Neutrophil (primary cell): ENCODE measurements around the gene SMC4.

ENCODE experiments used
- H3K27ac ChIP-seq: fragments of 200-600 bp; sonication (generic); 2 replicates; pipeline ENCODE4 v1.5.1; 2016; ENCODE audit warnings: mild to moderate bottlenecking, moderate library complexity
- H3K27me3 ChIP-seq: fragments of 200-600 bp; sonication (generic); 2 replicates; pipeline ENCODE4 v1.6.0; 2016; ENCODE audit warnings: mild to moderate bottlenecking
- H3K36me3 ChIP-seq: fragments of 200-600 bp; sonication (generic); 2 replicates; pipeline ENCODE4 v1.5.1; 2017
- H3K4me1 ChIP-seq, 2 experiments: fragments of 200-600 bp in 1 of 2; sonication (generic) in 1 of 2; 1 replicate in 1 of 2; 2 replicates in 1 of 2; pipeline versions ENCODE4 v1.5.1 to v1.6.1; 2013 to 2016; ENCODE audit warnings: low read depth in 1 of 2, low read length in 1 of 2, mild to moderate bottlenecking in 1 of 2, moderate library complexity in 1 of 2; ENCODE audit not compliant: control insufficient read depth in 1 of 2, insufficient read depth in 1 of 2
- H3K4me3 ChIP-seq, 2 experiments: fragments of 200-600 bp in 1 of 2; sonication (generic) in 1 of 2; 1 replicate in 1 of 2; 2 replicates in 1 of 2; pipeline ENCODE4 v1.5.1; 2013 to 2016; ENCODE audit warnings: low read depth in 1 of 2, low read length in 1 of 2, mild to moderate bottlenecking in 1 of 2, moderate library complexity in 1 of 2
- H3K9me3 ChIP-seq: fragments of 200-600 bp; sonication (generic); 2 replicates; pipeline ENCODE4 v1.5.1; 2016
- TF ChIP-seq, protein P1 (sequence below): fragments of 200-600 bp; sonication (generic); IDR thresholded peaks from 2 replicates; pipeline ENCODE4 v1.5.1; 2016; ENCODE audit warnings: antibody characterized with exemption

SMC4 gene

DNA sequence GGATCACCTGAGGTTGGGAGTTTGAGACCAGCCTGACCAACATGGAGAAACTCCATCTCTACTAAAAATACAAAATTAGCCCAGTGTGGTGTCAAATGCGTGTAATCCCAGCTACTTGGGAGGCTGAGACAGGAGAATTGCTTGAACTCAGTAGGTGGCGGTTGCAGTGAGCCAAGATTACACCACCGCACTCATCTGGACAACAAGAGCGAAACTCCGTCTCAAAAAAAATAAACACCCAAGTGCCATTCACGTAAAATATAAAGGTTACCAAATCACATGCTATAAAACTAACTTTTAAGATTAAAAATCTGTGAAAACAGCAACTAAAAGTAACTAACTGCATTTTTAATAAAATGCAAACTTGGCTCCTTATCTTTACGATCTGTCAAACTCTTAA, 41.2 kb downstream of the SMC4 start:
- TF ChIP-seq, protein P1, sequence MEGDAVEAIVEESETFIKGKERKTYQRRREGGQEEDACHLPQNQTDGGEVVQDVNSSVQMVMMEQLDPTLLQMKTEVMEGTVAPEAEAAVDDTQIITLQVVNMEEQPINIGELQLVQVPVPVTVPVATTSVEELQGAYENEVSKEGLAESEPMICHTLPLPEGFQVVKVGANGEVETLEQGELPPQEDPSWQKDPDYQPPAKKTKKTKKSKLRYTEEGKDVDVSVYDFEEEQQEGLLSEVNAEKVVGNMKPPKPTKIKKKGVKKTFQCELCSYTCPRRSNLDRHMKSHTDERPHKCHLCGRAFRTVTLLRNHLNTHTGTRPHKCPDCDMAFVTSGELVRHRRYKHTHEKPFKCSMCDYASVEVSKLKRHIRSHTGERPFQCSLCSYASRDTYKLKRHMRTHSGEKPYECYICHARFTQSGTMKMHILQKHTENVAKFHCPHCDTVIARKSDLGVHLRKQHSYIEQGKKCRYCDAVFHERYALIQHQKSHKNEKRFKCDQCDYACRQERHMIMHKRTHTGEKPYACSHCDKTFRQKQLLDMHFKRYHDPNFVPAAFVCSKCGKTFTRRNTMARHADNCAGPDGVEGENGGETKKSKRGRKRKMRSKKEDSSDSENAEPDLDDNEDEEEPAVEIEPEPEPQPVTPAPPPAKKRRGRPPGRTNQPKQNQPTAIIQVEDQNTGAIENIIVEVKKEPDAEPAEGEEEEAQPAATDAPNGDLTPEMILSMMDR = no peak
- no peak overlapping the region for H3K4me3 ChIP-seq
- no peaks in the 10 kb centered on the region for H3K27me3 ChIP-seq
- no peaks in the 10 kb centered on the region for H3K4me1 ChIP-seq
- H3K27ac ChIP-seq = no peak overlapping the region
- peaks cover 16% of the 10 kb centered on the region for H3K36me3 ChIP-seq
- no peaks in the 10 kb centered on the region for H3K9me3 ChIP-seq

DNA sequence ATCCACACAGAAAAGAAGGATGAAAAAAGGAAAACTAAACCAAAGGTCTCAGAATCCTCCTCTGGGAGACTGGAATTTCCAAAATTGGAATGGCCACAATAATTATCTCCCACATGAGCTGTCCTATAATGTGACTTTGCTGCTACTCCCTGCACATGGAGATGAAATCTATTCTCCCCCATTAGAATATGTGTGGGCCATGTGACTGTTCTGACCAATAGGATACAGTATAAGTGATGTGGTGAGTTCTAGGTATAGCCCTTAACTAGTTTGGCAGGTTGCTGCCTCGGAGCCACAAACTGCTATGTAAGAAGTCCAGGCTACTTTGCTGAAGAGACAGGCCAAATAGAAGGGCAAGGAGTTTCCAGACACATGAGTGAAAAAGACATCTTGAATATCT, 45.0 kb downstream of the SMC4 start:
- peaks cover 7% of the 10 kb centered on the region in 2 experiments for H3K4me1 ChIP-seq
- no peaks in the 10 kb centered on the region for H3K9me3 ChIP-seq
- TF ChIP-seq, protein P1 = no peak
- no peak overlapping the region for H3K4me3 ChIP-seq
- no peaks in the 10 kb centered on the region for H3K27me3 ChIP-seq
- no peak overlapping the region for H3K27ac ChIP-seq
- H3K36me3 ChIP-seq = no peaks in the 10 kb centered on the region

DNA sequence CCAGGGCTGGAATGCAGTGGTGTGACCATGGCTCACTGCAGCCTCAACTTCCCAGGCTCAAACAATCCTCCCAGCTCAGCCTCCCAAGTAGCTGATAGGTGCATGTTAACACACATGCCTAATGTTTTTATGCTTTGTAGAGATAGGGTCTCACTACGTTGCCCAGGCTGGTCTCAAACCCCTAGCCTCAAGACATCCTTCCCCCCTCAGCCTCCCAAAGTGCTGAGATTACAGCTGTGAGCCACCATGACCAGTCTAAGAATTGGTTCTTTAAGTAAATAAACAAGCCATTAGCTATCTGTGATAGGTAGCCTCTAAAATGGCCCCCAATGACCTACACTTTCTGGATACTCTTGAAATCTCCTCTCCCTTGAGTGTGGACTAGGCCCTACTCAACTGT, 46.4 kb downstream of the SMC4 start:
- Histone ChIP-seq H3K9me3 (no peaks in the 10 kb centered on the region), H3K27ac (no peak overlapping the region), H3K4me3 (no peak overlapping the region), H3K4me1 (peaks cover 13 to 16% of the 10 kb centered on the region in 2 experiments), H3K27me3 (no peaks in the 10 kb centered on the region), H3K36me3 (no peaks in the 10 kb centered on the region)
- TF ChIP-seq, protein P1 = no peak

DNA sequence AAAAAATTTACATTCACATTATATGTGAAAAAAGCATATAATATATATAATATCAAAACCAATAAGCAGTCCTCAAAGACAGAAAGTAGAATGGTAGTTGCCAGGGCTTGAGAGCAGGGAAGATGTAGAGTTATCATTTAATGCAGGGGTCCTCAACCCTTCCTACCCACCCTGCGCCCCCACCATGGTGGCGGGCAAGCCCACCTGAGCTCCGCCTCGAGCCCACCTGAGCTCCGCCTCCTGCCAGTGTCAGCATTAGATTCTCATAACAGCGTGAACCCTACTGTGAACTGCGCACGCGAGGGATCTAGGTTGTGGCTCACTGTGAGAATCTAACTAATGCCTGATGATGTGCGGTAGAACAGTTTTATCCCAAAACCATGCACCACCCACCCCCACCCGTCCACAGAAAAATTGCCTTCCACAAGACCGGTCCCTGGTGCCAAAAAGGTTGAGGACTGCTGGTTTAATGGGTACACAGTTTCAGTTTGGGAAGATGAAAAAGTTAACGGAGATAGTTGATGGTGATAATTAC, 47.1 kb downstream of the SMC4 start:
- Histone ChIP-seq H3K27me3 (no peaks in the 10 kb centered on the region), H3K4me1 (peaks cover 13 to 16% of the 10 kb centered on the region in 2 experiments), H3K27ac (no peak overlapping the region), H3K9me3 (no peaks in the 10 kb centered on the region), H3K36me3 (no peaks in the 10 kb centered on the region), H3K4me3 (no peak overlapping the region)
- TF ChIP-seq, protein P1 = no peak

DNA sequence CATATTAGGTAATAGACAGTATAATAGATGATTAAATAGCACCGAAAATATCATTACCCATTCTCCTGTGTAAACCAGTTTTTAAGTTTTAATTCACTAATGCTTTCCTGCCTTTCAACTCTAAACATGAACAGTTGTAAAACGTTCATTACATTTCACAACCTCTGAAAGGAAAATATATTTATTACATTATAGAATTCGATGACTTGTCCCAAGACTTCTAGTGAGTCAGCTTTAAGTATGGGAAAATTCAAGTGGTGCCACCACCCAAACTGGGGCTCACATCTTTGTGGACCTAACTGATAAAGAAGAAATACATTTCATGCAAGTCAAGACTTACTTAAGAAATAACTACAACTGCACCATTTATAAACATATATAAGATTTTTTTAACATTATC, 48.1 kb downstream of the SMC4 start:
- Histone ChIP-seq H3K4me3 (no peak overlapping the region), H3K9me3 (no peaks in the 10 kb centered on the region), H3K36me3 (no peaks in the 10 kb centered on the region), H3K4me1 (peaks cover 13 to 16% of the 10 kb centered on the region in 2 experiments), H3K27me3 (no peaks in the 10 kb centered on the region), H3K27ac (no peak overlapping the region)
- TF ChIP-seq, protein P1 = no peak
